CD4-positive, CD25-positive, alpha-beta regulatory T cell (primary cell): ENCODE data around the gene UBXN4. TPM values are rescaled to one million over a fixed set of nuclear protein-coding genes. Genes with fewer than 3 reads are reported as not detected.

ENCODE experiments used
- ATAC-seq, 2 donors: fragments of 150-1000 bp; cut with Tn5 transposase; one replicate each; pipeline ENCODE4 v1.10.0; 2021; ENCODE audit warnings: low read depth in 2 of 2, moderate number of reproducible peaks in 2 of 2, moderate library complexity in 1 of 2
- DNase-seq, 3 donors: peaks; one replicate each; pipeline versions ENCODE4 v3.0.0 to v3.0.0-alpha.2; 2012 to 2022; ENCODE audit warnings: mixed read lengths in 1 of 3
- H3K27ac ChIP-seq: one replicate; pipeline ENCODE4 v1.7.0; 2013; ENCODE audit warnings: mild to moderate bottlenecking, low read length; ENCODE audit not compliant: insufficient read depth, poor library complexity, severe bottlenecking
- H3K27me3 ChIP-seq: one replicate; pipeline ENCODE4 v1.7.0; 2013; ENCODE audit warnings: low read length; ENCODE audit not compliant: control insufficient read depth, insufficient read depth
- H3K36me3 ChIP-seq: one replicate; pipeline ENCODE4 v1.7.0; 2013; ENCODE audit warnings: mild to moderate bottlenecking, low read length, moderate library complexity; ENCODE audit not compliant: control insufficient read depth, insufficient read depth
- H3K4me1 ChIP-seq: 2 replicates; pipeline ENCODE4 v1.7.0; 2013; ENCODE audit warnings: mild to moderate bottlenecking, low read length; ENCODE audit not compliant: insufficient read depth, control insufficient read depth, poor library complexity, severe bottlenecking
- H3K4me3 ChIP-seq: one replicate; pipeline ENCODE4 v1.7.0; 2013; ENCODE audit warnings: low read depth, mild to moderate bottlenecking, low read length, moderate library complexity
- H3K9me3 ChIP-seq, 2 experiments: 1 replicate in 1 of 2; 2 replicates in 1 of 2; pipeline ENCODE4 v1.7.0; 2013; ENCODE audit warnings: low read length in 2 of 2, mild to moderate bottlenecking in 1 of 2, moderate library complexity in 1 of 2; ENCODE audit not compliant: control insufficient read depth in 2 of 2
- H3K27ac Mint-ChIP-seq, 3 donors: one replicate each; pipeline ENCODE4 v1.8.0; 2020 to 2022; ENCODE audit warnings: mild to moderate bottlenecking in 3 of 3, mixed read lengths in 3 of 3, moderate library complexity in 2 of 3
- H3K27me3 Mint-ChIP-seq: one replicate; pipeline ENCODE4 v1.8.0; 2022; ENCODE audit warnings: mild to moderate bottlenecking, mixed read lengths
- H3K36me3 Mint-ChIP-seq: one replicate; pipeline ENCODE4 v1.8.0; 2020; ENCODE audit warnings: mixed read lengths
- H3K4me1 Mint-ChIP-seq, 4 donors: one replicate each; pipeline ENCODE4 v1.8.0; 2020 to 2022; ENCODE audit warnings: mixed read lengths in 4 of 4, mild to moderate bottlenecking in 1 of 4
- H3K4me3 Mint-ChIP-seq, 4 donors: one replicate each; pipeline ENCODE4 v1.8.0; 2020 to 2022; ENCODE audit warnings: mild to moderate bottlenecking in 4 of 4, mixed read lengths in 4 of 4, moderate library complexity in 3 of 4
- H3K9me3 Mint-ChIP-seq, 7 donors: one replicate each; pipeline ENCODE4 v1.8.0; 2020 to 2022; ENCODE audit warnings: mixed read lengths in 7 of 7, mild to moderate bottlenecking in 3 of 7, moderate library complexity in 2 of 7
- polyA plus RNA-seq, 4 donors: library from polyadenylated mRNA; unstranded; fragments of 300-500 nt; fragmentation: Illumina TruSeq; gene quantifications; one replicate each; pipeline ENCODE4 v1.2.3, GENCODE V29; 2021
- total RNA-seq: library from RNA; stranded (reverse); gene quantifications from one replicate; pipeline ENCODE4 v1.2.3, GENCODE V29; 2022

The UBXN4 gene
- total and polyA plus RNA-seq, 5 donors from 2014 or later = 101 to 177 (median 131) TPM

- DNase-seq = peak; percentile 53 to 83 (median 71)
- no peak overlapping the region for H3K27ac ChIP-seq
Observed at GRCh38 chr2:135797497-135798274, 56.0 kb downstream of the UBXN4 start.

GRCh38 chr2:135798275-135798705, 56.6 kb downstream of the UBXN4 start:
- Histone ChIP-seq H3K36me3 (no peaks in the 10 kb centered on the region), H3K4me1 (no peaks in the 10 kb centered on the region), H3K4me3 (no peak overlapping the region), H3K27ac (no peak overlapping the region), H3K27me3 (no peaks in the 10 kb centered on the region), H3K9me3 (peaks cover 7% of the 10 kb centered on the region in 2 experiments)
- Mint-ChIP-seq H3K36me3 (peaks cover 4% of the 10 kb centered on the region), H3K4me3 (no peak overlapping the region), H3K9me3 (peaks cover 0 to 12% (median 3%) of the 10 kb centered on the region in 7 donors), H3K27me3 (no peaks in the 10 kb centered on the region), H3K4me1 (peaks cover 4 to 13% (median 12%) of the 10 kb centered on the region in 4 donors), H3K27ac (no peak overlapping the region)
- DNase-seq (no peak), ATAC-seq (no peak)

More at GRCh38 chr2:135797497-135798274, 56.0 kb downstream of the UBXN4 start:
- Histone ChIP-seq H3K36me3 (no peaks in the 10 kb centered on the region), H3K27me3 (no peaks in the 10 kb centered on the region), H3K4me3 (no peak overlapping the region), H3K9me3 (peaks cover 7% of the 10 kb centered on the region in 2 experiments), H3K4me1 (no peaks in the 10 kb centered on the region)
- peaks cover 0 to 12% (median 3%) of the 10 kb centered on the region in 7 donors for H3K9me3 Mint-ChIP-seq
- peaks cover 4% of the 10 kb centered on the region for H3K36me3 Mint-ChIP-seq
- peaks cover 4 to 13% (median 12%) of the 10 kb centered on the region in 4 donors for H3K4me1 Mint-ChIP-seq
- no peaks in the 10 kb centered on the region for H3K27me3 Mint-ChIP-seq
- H3K27ac Mint-ChIP-seq = peak overlapping the region in 1 of 3 donors; percentile 2
- H3K4me3 Mint-ChIP-seq = no peak overlapping the region
- ATAC-seq = peak; percentile 85 to 86

GRCh38 chr2:135798762-135799161, 57.1 kb downstream of the UBXN4 start:
- Histone ChIP-seq H3K4me1 (no peaks in the 10 kb centered on the region), H3K27me3 (no peaks in the 10 kb centered on the region), H3K4me3 (no peak overlapping the region), H3K27ac (no peak overlapping the region), H3K36me3 (no peaks in the 10 kb centered on the region), H3K9me3 (peaks cover 7% of the 10 kb centered on the region in 2 experiments)
- H3K4me1 Mint-ChIP-seq = peaks cover 0 to 13% (median 12%) of the 10 kb centered on the region in 4 donors
- DNase-seq (no peak), ATAC-seq (no peak)
- H3K27ac Mint-ChIP-seq = no peak overlapping the region
- peaks cover 0 to 12% (median 3%) of the 10 kb centered on the region in 7 donors for H3K9me3 Mint-ChIP-seq
- no peak overlapping the region for H3K4me3 Mint-ChIP-seq
- peaks cover 4% of the 10 kb centered on the region for H3K36me3 Mint-ChIP-seq
- no peaks in the 10 kb centered on the region for H3K27me3 Mint-ChIP-seq

GRCh38 chr2:135799738-135800137, 58.1 kb downstream of the UBXN4 start:
- H3K4me1 Mint-ChIP-seq = peaks cover 0 to 10% (median 9%) of the 10 kb centered on the region in 4 donors
- H3K9me3 Mint-ChIP-seq = peaks cover 0 to 12% (median 4%) of the 10 kb centered on the region in 7 donors
- Histone ChIP-seq H3K4me3 (no peak overlapping the region), H3K4me1 (no peaks in the 10 kb centered on the region), H3K27ac (no peak overlapping the region), H3K9me3 (peaks cover 7% of the 10 kb centered on the region in 2 experiments), H3K36me3 (no peaks in the 10 kb centered on the region), H3K27me3 (no peaks in the 10 kb centered on the region)
- ATAC-seq (no peak), DNase-seq (no peak)
- no peak overlapping the region for H3K27ac Mint-ChIP-seq
- H3K27me3 Mint-ChIP-seq = no peaks in the 10 kb centered on the region
- no peak overlapping the region for H3K4me3 Mint-ChIP-seq
- H3K36me3 Mint-ChIP-seq = peaks cover 4% of the 10 kb centered on the region

GRCh38 chr2:135800513-135801460, 59.1 kb downstream of the UBXN4 start:
- Mint-ChIP-seq H3K27ac (no peak overlapping the region), H3K4me3 (no peak overlapping the region)
- no peak for ATAC-seq

GRCh38 chr2:135802350-135802749, 60.7 kb downstream of the UBXN4 start:
- H3K9me3 Mint-ChIP-seq = peaks cover 0 to 12% (median 4%) of the 10 kb centered on the region in 7 donors
- Histone ChIP-seq H3K4me1 (no peaks in the 10 kb centered on the region), H3K36me3 (no peaks in the 10 kb centered on the region), H3K27me3 (no peaks in the 10 kb centered on the region), H3K9me3 (peaks cover 7% of the 10 kb centered on the region in 2 experiments), H3K27ac (no peak overlapping the region), H3K4me3 (no peak overlapping the region)
- H3K4me1 Mint-ChIP-seq = peaks cover 0 to 3% (median 2%) of the 10 kb centered on the region in 4 donors
- ATAC-seq (no peak), DNase-seq (no peak)
- no peaks in the 10 kb centered on the region for H3K27me3 Mint-ChIP-seq
- no peak overlapping the region for H3K4me3 Mint-ChIP-seq
- H3K27ac Mint-ChIP-seq = no peak overlapping the region
- peaks cover 4% of the 10 kb centered on the region for H3K36me3 Mint-ChIP-seq

More at GRCh38 chr2:135800513-135801460, 59.1 kb downstream of the UBXN4 start:
- Mint-ChIP-seq H3K36me3 (peaks cover 4% of the 10 kb centered on the region), H3K4me1 (peaks cover 0 to 4% (median 4%) of the 10 kb centered on the region in 4 donors), H3K27me3 (no peaks in the 10 kb centered on the region), H3K9me3 (peaks cover 0 to 12% (median 4%) of the 10 kb centered on the region in 7 donors)
- Histone ChIP-seq H3K9me3 (peaks cover 7% of the 10 kb centered on the region in 2 experiments), H3K27me3 (no peaks in the 10 kb centered on the region), H3K4me1 (no peaks in the 10 kb centered on the region), H3K36me3 (no peaks in the 10 kb centered on the region), H3K27ac (no peak overlapping the region), H3K4me3 (no peak overlapping the region)
- no peak for DNase-seq

GRCh38 chr2:135803278-135803677, 61.6 kb downstream of the UBXN4 start:
- H3K4me1 Mint-ChIP-seq = no peaks in the 10 kb centered on the region
- Histone ChIP-seq H3K9me3 (peaks cover 7% of the 10 kb centered on the region in 2 experiments), H3K4me3 (no peak overlapping the region), H3K36me3 (no peaks in the 10 kb centered on the region), H3K4me1 (no peaks in the 10 kb centered on the region), H3K27ac (no peak overlapping the region), H3K27me3 (no peaks in the 10 kb centered on the region)
- peaks cover 0 to 12% (median 4%) of the 10 kb centered on the region in 7 donors for H3K9me3 Mint-ChIP-seq
- H3K4me3 Mint-ChIP-seq = no peak overlapping the region
- no peaks in the 10 kb centered on the region for H3K27me3 Mint-ChIP-seq
- peaks cover 4% of the 10 kb centered on the region for H3K36me3 Mint-ChIP-seq
- DNase-seq (no peak), ATAC-seq (no peak)
- no peak overlapping the region for H3K27ac Mint-ChIP-seq
